ENCODE data around the gene RNF149. TPM values are rescaled to one million over a fixed set of nuclear protein-coding genes. Genes with fewer than 3 reads are reported as not detected.

RNF149 gene
- total RNA-seq, 2 experiments from 2014 or later, result 139 to 150 TPM

GRCh38 chr2:101232770-101233169 is 75.7 kb downstream of the RNF149 start:
- ATAC-seq (ENCODE audit: poor library complexity), result no peak
- ChIA-PET CTCF (no interaction called here), POLR2A (no interaction called here)
- no peaks in the 10 kb centered on the region for H3K4me1 Mint-ChIP-seq (ENCODE audit: low read depth)
- no peak overlapping the region for H3K27ac Mint-ChIP-seq
- intact Hi-C loops (cut with DNase I, micrococcal nuclease), result no loop called here
- no peaks in the 10 kb centered on the region for H3K9me3 Mint-ChIP-seq
- no peaks in the 10 kb centered on the region for H3K27me3 Mint-ChIP-seq
- no peak overlapping the region for H3K4me3 Mint-ChIP-seq
- Histone ChIP-seq H3K36me3 (ENCODE audit: insufficient read depth, low read length) (no peaks in the 10 kb centered on the region), H3K4me1 (ENCODE audit: insufficient read depth, low read length) (no peaks in the 10 kb centered on the region), H3K27me3 (ENCODE audit: control insufficient read depth in 1 of 2, insufficient read depth in 2 of 2, low read length in 2 of 2) (no peaks in the 10 kb centered on the region), H3K9me3 (ENCODE audit: control insufficient read depth in 1 of 2, insufficient read depth in 1 of 2, low read length in 2 of 2) (no peaks in the 10 kb centered on the region), H3K4me3 (ENCODE audit: low read length) (no peak overlapping the region), H3K27ac (ENCODE audit: low read depth in 1 of 2, low read length in 2 of 2) (no peak overlapping the region)
- no peaks in the 10 kb centered on the region for H3K36me3 Mint-ChIP-seq (ENCODE audit: low read depth)
- TF ChIP-seq, protein P1, sequence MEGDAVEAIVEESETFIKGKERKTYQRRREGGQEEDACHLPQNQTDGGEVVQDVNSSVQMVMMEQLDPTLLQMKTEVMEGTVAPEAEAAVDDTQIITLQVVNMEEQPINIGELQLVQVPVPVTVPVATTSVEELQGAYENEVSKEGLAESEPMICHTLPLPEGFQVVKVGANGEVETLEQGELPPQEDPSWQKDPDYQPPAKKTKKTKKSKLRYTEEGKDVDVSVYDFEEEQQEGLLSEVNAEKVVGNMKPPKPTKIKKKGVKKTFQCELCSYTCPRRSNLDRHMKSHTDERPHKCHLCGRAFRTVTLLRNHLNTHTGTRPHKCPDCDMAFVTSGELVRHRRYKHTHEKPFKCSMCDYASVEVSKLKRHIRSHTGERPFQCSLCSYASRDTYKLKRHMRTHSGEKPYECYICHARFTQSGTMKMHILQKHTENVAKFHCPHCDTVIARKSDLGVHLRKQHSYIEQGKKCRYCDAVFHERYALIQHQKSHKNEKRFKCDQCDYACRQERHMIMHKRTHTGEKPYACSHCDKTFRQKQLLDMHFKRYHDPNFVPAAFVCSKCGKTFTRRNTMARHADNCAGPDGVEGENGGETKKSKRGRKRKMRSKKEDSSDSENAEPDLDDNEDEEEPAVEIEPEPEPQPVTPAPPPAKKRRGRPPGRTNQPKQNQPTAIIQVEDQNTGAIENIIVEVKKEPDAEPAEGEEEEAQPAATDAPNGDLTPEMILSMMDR (IDR thresholded peaks at IDR 0.05), result no peak
- no peak for DNase-seq

GRCh38 chr2:101231937-101232730 is 76.4 kb downstream of the RNF149 start:
- no peak overlapping the region for H3K27ac Mint-ChIP-seq
- CTCF ChIA-PET, result no interaction called here
- DNase-seq, result no peak

DNA sequence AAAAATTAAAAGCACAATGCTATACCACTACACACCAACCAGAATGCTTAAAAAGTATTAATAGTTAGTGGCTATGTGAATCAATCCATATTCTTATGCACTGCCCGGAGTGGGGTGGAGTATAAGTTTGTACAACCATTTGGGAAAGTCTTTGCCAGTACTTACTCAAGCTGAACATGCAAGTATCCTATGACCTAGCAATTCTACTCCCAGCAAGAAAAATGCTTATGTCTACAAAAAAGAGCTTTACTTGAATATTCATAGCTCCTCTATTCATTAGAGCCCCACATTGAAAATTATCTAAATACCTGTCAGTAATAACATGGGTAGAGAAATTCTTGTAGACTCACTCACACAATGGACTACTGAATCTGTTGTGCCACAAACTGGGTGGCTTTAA is 77.3 kb downstream of the RNF149 start:
- H3K9me3 Mint-ChIP-seq, result no peaks in the 10 kb centered on the region
- H3K4me3 Mint-ChIP-seq, result no peak overlapping the region
- no peaks in the 10 kb centered on the region for H3K27me3 Mint-ChIP-seq
- no peaks in the 10 kb centered on the region for H3K36me3 ChIP-seq (ENCODE audit: insufficient read depth, low read length)
- H3K36me3 Mint-ChIP-seq (ENCODE audit: low read depth), result no peaks in the 10 kb centered on the region
- no peak overlapping the region for H3K4me3 ChIP-seq (ENCODE audit: low read length)
- ChIA-PET CTCF (no interaction called here), POLR2A (no interaction called here)
- no peaks in the 10 kb centered on the region for H3K4me1 Mint-ChIP-seq (ENCODE audit: low read depth)
- DNase-seq (no peak), ATAC-seq (ENCODE audit: poor library complexity) (no peak)
- H3K27ac Mint-ChIP-seq, result no peak overlapping the region
- H3K27me3 ChIP-seq (ENCODE audit: control insufficient read depth in 1 of 2, insufficient read depth in 2 of 2, low read length in 2 of 2), result no peaks in the 10 kb centered on the region
- no peaks in the 10 kb centered on the region for H3K4me1 ChIP-seq (ENCODE audit: insufficient read depth, low read length)
- no peaks in the 10 kb centered on the region for H3K9me3 ChIP-seq (ENCODE audit: control insufficient read depth in 1 of 2, insufficient read depth in 1 of 2, low read length in 2 of 2)
- TF ChIP-seq, protein P1 (IDR thresholded peaks at IDR 0.05), result no peak
- no peak overlapping the region for H3K27ac ChIP-seq (ENCODE audit: low read depth in 1 of 2, low read length in 2 of 2)
- intact Hi-C loops (cut with DNase I, micrococcal nuclease), result no loop called here

More at GRCh38 chr2:101231937-101232730, 76.4 kb downstream of the RNF149 start:
- H3K9me3 ChIP-seq (ENCODE audit: control insufficient read depth in 1 of 2, insufficient read depth in 1 of 2, low read length in 2 of 2), result no peaks in the 10 kb centered on the region
- no peak overlapping the region for H3K4me3 ChIP-seq (ENCODE audit: low read length)
- ATAC-seq (ENCODE audit: poor library complexity), result no peak
- Mint-ChIP-seq H3K36me3 (ENCODE audit: low read depth) (no peaks in the 10 kb centered on the region), H3K27me3 (no peaks in the 10 kb centered on the region), H3K4me3 (no peak overlapping the region), H3K4me1 (ENCODE audit: low read depth) (no peaks in the 10 kb centered on the region), H3K9me3 (no peaks in the 10 kb centered on the region)
- POLR2A ChIA-PET, result no interaction called here
- no peaks in the 10 kb centered on the region for H3K27me3 ChIP-seq (ENCODE audit: control insufficient read depth in 1 of 2, insufficient read depth in 2 of 2, low read length in 2 of 2)
- H3K27ac ChIP-seq (ENCODE audit: low read depth in 1 of 2, low read length in 2 of 2), result no peak overlapping the region
- TF ChIP-seq, protein P1 (IDR thresholded peaks at IDR 0.05), result no peak
- no peaks in the 10 kb centered on the region for H3K4me1 ChIP-seq (ENCODE audit: insufficient read depth, low read length)
- H3K36me3 ChIP-seq (ENCODE audit: insufficient read depth, low read length), result no peaks in the 10 kb centered on the region
- intact Hi-C loops (cut with DNase I, micrococcal nuclease), result no loop called here
